HG03108 (cell line): ENCODE data around the gene COL18A1.
"Not testable (repeated sequence)": the region's sequence is repeated elsewhere in the genome, so short reads cannot be mapped to it uniquely, and the experiment has no call there.

Experiments used
- ATAC-seq: cut with Tn5 transposase; IDR thresholded peaks from one replicate; pipeline ENCODE4 v1.9.1; 2021; ENCODE audit warnings: moderate library complexity; ENCODE audit not compliant: unreplicated experiment

The COL18A1 gene

GRCh38 chr21:45529785-45530422 lies 124.9 kb downstream of the COL18A1 start:
- no peak for ATAC-seq

DNA sequence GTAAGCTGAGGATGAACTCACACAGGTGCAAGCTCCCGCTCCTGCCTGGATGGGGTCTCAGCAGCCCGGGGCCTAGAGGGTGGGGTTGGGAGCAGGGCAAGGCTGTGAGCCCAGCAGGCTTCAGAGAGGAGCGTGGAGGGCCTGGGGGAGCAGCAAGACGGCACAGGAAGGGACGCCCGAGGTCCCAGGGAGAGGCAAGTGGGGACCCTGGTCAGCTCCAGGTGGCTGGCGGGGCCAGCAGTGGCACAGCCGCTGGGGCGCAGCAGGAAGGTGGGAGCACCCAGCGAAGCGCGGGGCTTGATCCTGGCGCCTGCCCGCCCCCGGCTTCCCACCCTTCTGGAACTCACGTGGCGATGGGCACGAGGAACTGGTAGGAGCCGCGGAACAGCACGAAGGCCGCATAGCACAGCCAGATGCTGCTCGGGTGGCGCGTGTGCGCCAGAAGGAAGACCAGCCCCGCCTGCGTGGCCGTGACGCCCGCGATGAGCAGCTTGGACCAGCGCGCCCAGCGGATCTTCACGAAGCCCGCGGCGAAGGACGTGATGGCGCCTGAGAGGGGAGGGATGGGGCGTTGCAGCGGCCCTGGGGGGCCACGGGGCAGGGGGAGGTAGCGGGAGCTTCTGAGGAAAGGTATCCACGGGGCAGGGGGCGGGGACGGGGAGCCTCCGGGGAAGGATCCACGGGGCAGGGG lies 125.6 kb downstream of the COL18A1 start:
- no peak for ATAC-seq

- not testable (repeated sequence) for ATAC-seq
These were observed 126.1 kb downstream of the COL18A1 start for GRCh38 chr21:45531114-45531392.

GRCh38 chr21:45531393-45532215 lies 126.6 kb downstream of the COL18A1 start:
- no peak for ATAC-seq

- no peak for ATAC-seq
These were observed 127.9 kb downstream of the COL18A1 start for GRCh38 chr21:45532826-45533360.

DNA sequence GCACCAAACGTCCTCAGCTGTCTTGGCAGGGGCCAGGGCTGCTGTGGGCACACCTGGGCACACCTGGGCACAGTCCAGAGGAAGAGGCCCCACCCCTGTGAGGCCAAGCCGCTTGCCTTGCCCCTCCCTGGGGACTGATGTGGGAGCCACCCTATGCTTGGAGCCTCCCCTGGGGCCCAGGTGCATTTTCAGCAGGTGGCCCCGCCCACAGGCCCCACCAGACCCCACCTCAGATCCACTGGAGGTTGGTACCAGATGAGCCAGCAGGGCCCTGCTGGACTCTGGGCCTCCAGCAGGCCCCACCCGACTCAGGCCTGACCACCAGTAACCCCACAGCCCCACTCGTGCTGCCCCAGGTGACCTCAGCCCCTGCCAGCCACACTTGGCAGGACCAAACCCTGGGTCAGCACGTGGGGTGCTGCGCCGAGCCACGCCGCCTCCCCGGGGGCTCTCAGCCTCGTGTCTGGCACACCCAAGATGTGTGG lies 128.4 kb downstream of the COL18A1 start:
- no peak for ATAC-seq

GRCh38 chr21:45533846-45534635 lies 129.1 kb downstream of the COL18A1 start:
- no peak for ATAC-seq

DNA sequence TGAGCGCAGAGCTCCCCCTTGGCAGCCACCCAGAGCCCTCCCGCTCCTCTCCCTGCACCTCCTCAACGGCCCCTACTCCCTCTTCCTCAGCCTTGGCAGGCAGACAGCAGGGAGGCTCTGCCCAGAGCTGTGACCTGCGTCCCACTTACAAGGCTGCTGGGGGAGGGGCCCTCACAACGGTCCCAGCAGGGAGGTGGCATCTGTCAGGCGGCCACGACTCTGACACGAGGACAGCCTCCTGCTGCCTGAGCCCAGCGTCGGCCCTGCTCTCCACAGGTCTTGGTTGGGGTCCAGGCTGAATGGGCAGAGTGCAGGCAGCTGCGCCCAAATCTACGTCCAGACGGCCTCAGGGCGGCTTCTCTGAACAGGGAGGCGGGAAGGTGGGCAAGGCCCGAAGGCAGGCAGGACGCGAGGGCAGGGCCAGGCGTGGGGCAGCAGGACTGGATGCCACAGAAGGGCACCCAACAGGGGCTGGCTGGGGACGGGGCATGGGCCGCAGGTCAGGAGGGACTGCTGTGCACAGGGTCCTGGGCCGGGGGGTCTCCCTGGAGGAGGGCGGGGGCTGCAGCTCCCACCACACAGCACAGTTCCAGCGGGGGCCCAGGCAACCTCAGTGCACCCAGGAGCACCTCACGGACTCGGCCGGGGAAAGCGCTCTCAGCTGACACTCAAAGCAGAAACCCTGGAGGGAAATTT lies 129.8 kb downstream of the COL18A1 start:
- ATAC-seq = no peak

GRCh38 chr21:45535341-45536081 lies 130.5 kb downstream of the COL18A1 start:
- no peak for ATAC-seq

DNA sequence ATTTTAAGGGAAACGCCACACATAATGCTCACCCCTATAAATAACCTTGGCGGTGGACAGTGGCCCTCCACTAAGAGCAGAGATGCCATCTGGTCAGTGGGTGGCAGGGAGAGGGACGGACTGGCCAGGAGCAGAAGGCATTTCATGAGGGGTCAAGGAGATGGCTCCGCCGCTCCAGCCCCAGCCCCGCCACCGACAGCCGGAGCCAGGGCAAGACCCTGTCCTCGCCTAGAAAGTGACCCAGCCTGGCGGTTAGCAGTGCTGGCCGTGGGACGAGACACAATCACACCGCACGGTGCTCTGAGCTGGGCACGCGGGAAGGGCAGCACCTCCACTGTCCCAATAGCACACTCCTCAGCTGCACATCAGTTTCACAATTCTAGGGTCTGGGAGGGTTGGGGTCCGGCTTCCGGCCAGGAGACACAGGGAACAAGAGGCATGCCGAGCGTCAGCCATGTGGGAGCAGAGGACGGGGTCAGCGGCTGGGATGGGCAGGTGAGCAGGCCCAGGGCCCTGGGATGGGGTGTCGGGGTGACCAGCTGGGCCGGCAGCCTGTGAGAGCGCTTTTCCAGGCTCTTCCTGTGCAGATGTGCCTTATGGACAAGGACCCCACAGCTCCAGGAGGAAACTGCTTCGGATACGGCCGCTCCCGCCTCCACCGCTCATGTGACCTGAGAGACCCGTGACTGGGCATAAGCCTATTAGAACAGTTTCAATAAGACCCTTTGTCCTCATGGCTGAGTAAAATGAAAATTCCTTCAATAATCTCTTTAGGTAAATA lies 131.5 kb downstream of the COL18A1 start:
- ATAC-seq = no peak

DNA sequence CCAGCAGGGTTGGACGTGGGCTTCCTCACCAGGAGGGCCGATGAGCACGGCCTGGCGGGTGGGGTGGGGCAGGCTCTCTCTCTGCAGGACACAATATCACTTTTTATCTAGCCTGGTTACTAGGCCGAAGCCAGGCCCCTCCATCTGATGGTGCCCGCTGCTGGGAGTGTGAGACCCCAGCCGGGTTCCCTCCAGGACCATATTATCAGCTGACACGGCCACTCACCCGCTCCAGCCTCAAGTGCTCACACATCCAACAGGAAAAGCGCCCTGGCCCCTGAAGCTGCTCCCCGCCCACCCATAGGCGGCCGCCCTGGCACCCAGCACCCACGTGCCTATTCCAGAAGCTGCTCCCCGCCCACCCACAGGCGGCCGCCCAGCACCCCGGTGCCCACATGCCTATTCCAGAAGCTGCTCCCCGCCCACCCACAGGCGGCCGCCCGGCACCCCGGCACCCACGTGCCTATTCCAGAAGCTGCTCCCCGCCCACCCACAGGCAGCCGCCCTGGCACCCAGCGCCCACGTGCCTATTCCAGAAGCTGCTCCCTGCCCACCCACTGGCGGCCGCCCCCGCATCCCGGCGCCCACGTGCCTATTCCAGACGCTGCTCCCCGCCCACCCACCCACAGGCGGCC lies 132.3 kb downstream of the COL18A1 start:
- ATAC-seq = no peak

- no peak for ATAC-seq
These were observed 132.9 kb downstream of the COL18A1 start for GRCh38 chr21:45537746-45538291.

DNA sequence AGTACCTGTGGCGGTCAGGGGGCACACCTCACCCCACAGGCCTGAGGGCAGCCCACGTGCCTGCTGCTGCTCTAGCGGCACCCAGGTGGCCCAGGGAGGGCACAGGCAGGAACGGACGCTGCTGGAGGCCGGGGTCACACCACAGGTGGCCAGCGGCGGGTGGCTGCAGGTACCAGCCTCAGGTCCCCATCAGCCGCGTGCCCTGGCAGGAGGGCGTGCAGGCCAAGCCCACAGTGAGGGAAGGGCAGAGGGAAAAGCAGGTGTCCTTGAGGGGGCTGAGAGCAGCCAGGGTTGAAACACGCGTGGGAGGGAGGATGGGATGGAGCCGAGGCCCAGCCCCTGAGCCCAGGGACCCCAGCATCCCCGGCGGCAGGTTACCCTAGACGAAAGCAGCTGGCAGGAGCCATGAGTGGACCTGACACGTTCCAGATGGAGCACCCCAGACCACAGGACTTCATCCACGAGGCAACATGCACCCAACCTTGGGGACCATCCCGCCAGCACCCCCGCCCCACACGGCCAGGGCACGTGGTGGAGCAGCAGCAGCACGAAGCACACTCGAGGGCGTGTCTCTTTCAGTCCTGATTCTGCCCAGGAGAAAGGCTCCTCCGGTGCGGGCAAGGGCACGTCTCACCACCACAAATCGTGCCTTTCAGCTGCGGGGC lies 133.5 kb downstream of the COL18A1 start:
- ATAC-seq = no peak

DNA sequence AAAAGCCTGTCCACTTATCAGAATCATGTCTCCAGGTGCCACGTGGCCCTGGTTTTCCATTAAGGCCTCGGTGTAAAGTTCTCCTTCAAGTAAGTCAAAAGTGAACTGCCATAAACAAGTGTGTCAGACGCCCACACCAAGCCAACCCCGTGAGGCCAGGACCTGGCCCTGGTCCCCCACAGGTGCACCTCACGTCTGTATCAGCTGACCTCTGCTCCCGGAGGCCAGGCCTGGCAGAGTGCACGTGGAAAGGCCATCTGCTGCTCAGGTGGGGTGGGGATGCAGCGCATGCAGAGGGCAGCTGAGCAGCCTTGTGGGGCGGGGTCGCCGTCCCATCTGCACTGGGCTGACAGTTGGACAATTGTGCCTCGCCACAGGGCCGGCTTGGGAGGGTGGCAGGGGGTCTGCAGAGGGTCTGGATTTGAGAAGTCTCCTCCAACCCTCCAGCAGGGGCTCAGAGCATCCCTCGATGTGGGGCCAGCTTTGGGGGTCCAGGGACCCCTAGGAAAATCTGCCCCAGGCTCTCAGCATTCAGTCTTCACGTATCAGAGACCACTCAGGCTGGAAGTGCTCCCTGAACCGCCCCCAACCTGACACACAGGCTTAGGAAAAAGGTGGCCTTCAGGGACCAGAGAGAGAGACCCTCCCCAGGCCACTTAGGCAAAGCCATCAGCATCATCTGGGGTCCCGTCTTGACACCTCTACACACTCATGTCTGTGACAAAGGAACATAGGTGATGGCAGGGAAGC lies 134.3 kb downstream of the COL18A1 start:
- no peak for ATAC-seq

DNA sequence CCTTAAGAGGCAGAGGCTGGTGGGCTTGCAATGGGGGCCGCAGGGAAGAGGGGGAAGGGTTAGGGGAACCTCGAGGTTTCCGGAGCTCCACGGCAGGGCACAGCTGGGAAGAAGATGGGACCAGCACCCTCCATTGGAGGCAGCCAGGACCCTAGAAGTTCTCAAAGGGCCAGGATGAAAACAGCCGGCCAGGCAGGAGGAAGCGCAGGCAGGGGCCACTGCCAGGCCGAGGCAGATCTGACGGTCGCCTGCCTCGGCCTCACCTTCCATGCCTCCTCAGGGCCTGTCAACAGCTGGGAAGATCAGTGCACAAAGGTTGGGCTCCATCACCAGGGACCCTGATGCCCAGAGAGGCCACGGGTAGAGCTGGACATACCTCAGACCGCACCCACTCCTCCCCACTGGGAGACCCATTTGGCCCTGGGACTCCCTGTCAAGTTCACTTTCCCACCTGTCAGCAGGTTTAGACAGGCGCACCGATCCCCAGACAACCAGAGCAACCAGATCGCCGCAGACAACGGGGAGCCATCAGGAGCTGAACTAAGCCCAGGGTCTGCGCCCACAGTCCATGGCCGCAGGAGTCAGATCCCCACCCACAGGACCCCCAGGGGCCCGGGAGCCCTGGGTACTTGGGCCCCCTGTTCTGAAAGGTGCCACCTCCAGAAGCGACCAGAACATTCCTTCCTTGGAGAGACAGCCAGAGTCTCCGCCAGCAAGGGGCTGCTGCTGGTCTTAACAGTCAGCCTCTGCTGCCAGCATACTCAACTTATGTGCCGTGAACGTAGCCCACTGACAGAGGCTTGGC lies 135.0 kb downstream of the COL18A1 start:
- ATAC-seq = no peak

DNA sequence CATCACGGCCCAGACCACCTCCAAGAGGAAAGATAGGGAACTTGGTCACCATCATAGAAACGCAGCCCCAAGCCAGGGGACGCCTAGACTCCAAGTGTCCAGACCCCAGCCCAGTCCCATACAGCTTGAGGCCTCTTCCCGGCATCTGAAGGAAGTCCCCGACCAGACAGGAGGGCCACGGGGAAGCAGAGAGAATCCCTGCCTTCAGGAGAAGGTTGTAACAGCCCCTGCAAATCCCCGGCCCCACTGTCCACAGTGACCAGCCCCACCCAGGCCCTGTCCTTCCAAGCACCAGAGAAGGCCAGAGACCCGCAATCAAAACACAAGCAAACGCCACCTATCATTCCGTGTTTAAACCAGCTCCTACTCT lies 135.6 kb downstream of the COL18A1 start:
- no peak for ATAC-seq
